Subcutaneous abdominal adipose tissue (tissue), 5 donors: ENCODE measurements around the gene CEACAM16.

ENCODE experiments used
- H3K27ac ChIP-seq: one replicate; pipeline ENCODE4 v1.7.0; 2013; ENCODE audit warnings: low read depth, mild to moderate bottlenecking, inconsistent platforms, low read length, moderate library complexity
- H3K27me3 ChIP-seq, 5 donors: one replicate each; pipeline ENCODE4 v1.7.0; 2013; ENCODE audit warnings: low read length in 5 of 5, inconsistent platforms in 1 of 5; ENCODE audit not compliant: control insufficient read depth in 5 of 5, insufficient read depth in 4 of 5
- H3K36me3 ChIP-seq, 5 donors: one replicate each; pipeline ENCODE4 v1.7.0; 2013; ENCODE audit warnings: low read length in 5 of 5; ENCODE audit not compliant: control insufficient read depth in 5 of 5, insufficient read depth in 5 of 5
- H3K4me1 ChIP-seq, 5 donors: one replicate each; pipeline ENCODE4 v1.7.0; 2013; ENCODE audit warnings: low read length in 5 of 5, mild to moderate bottlenecking in 3 of 5, moderate library complexity in 1 of 5; ENCODE audit not compliant: control insufficient read depth in 5 of 5, insufficient read depth in 5 of 5
- H3K4me3 ChIP-seq, 5 donors: one replicate each; pipeline ENCODE4 v1.7.0; 2013; ENCODE audit warnings: low read length in 5 of 5, low read depth in 1 of 5
- H3K9ac ChIP-seq, 5 donors: one replicate each; pipeline ENCODE4 v1.7.0; 2013; ENCODE audit warnings: low read length in 5 of 5, mild to moderate bottlenecking in 4 of 5, moderate library complexity in 3 of 5
- H3K9me3 ChIP-seq, 5 donors: one replicate each; pipeline ENCODE4 v1.7.0; 2013; ENCODE audit warnings: low read length in 5 of 5; ENCODE audit not compliant: control insufficient read depth in 5 of 5
- donor health status: healthy.
- donor health status: healthy.
- donor health status: healthy.
- donor health status: healthy.
- donor health status: healthy.

The CEACAM16 gene

DNA sequence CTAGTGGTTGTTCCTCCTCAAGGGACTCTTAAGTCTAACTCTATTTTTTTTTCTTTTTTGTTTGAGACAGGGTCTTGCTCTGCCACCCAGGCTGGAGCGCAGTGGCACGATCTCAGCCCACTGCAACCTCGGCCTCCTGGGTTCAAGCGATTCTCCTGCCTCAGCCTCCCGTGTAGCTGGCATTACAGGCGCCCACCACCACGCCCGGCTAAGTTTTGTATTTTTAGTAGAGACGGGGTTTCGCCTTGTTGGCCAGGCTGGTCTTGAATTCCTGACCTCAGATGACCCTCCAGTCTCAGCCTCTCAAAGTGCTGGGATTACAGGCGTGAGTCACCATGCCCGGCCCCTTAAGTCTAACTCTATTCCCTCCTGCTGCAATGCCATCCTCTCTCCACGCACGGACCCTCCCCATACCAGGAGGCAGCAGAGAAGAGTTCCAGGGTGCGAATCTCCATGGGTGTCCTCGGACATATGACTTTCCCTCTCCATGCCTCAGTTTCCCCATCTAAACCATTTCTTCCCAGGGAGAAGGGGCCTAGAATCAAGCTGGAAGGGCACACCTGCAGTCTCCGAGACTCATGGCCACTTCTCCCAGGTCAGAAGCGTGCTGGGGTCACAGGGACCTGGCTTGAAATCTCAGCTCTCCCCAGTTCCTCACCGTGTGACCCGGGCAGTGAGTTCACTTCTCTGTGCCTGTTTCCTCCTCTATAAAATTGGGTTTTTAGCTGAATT, 43.5 kb downstream of the CEACAM16 start:
- Histone ChIP-seq H3K4me3 (peak overlapping the region in 1 of 5 donors; percentile 30), H3K27ac (peak overlapping the region; percentile 86), H3K27me3 (no peaks in the 10 kb centered on the region), H3K9ac (peak overlapping the region; percentile 8 to 58 (median 48)), H3K4me1 (peaks cover 18 to 79% (median 53%) of the 10 kb centered on the region in 5 donors), H3K9me3 (no peaks in the 10 kb centered on the region), H3K36me3 (no peaks in the 10 kb centered on the region)

DNA sequence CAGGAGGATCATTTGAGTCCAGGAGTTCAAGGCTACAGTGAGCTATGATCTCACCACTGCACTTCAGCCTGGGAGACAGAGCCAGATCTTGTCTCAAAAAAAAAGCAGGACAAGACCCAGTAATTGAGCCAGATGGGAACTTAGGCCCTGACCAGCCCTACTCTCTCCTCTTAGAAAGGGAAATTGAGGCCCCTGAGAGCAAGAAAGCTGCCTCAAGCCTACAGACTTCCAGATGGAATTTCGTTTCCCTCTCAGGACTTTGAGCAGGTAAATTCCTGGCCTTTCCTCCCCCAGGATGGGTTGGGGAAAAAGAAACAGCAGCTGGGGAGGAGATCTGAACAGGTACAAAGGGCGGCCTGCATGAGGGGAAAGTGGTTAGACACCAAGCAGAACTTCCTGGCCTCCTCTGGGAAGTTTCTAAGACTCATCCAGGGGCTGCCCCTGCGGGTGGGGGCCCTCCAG, 46.0 kb downstream of the CEACAM16 start:
- peak overlapping the region; percentile 98 for H3K27ac ChIP-seq
- H3K4me1 ChIP-seq, result peaks cover 19 to 81% (median 66%) of the 10 kb centered on the region in 5 donors
- peak overlapping the region; percentile 48 to 70 (median 57) for H3K9ac ChIP-seq
- H3K4me3 ChIP-seq, result peak overlapping the region in 2 of 5 donors; percentile 18 to 29
- H3K9me3 ChIP-seq, result no peaks in the 10 kb centered on the region
- no peaks in the 10 kb centered on the region for H3K36me3 ChIP-seq
- no peaks in the 10 kb centered on the region for H3K27me3 ChIP-seq

DNA sequence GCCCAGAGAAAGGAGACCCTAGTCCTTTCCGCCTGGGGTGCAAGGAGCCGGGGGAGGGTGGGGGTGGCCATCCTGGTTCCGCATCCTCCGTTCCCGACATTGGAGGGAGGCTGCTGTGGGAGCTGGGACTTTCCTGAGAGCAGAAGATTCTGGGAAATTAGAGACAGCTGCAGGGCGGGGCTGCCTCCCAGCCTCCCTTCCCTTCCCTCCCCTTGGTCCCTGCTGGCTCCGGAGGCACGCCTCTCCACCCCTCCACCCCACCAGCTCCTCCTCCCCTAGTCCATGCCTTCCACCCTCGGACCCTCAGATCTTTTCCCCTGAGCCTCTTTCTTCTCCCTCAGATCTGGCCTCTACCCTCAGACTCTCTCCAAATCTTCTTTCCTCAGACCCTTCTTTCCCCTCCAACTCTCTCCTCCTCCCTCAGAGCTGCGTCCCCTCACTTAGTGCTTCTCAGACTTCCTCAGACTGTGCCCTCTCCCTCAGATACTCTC, 46.4 kb downstream of the CEACAM16 start:
- Histone ChIP-seq H3K9ac (peak overlapping the region in 4 of 5 donors; percentile 57 to 74 (median 65)), H3K27ac (peak overlapping the region; percentile 98), H3K4me3 (peak overlapping the region in 4 of 5 donors; percentile 26 to 44 (median 30)), H3K9me3 (no peaks in the 10 kb centered on the region), H3K4me1 (peaks cover 21 to 84% (median 68%) of the 10 kb centered on the region in 5 donors), H3K27me3 (no peaks in the 10 kb centered on the region), H3K36me3 (peaks cover 0 to under 1% (median 0%) of the 10 kb centered on the region in 5 donors)

DNA sequence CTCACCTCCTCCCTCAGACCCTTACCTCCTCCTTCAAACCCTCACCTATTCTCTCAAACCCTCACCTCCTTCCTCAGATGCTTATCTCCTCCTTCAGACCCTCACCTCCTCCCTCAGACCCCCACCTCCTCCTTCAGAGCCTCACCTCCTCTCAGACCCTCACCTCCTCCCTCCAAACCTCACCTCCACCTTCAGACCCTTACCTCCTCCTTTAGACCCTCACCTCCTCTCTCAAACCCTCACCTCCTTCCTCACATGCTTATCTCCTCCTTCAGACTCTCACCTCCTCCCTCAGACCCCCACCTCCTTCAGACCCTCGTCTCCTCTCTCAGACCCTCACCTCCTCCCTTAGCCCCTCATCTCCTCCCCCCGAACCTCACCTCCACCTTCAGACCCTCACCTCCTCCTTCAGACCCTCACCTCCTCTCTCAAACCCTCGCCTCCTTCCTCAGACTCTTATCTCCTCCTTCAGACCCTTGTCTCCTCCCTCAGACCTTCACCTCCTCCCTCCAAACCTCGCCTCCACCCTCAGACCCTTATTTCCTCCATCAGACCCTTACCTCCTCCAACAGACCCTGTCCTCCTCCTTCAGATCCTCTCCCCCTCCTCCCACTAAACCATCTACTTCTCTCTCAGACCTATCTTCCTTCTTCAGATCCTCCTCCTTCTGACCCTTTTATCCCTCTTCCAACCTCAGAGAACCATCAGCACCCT, 47.1 kb downstream of the CEACAM16 start:
- Histone ChIP-seq H3K4me3 (peak overlapping the region in 4 of 5 donors; percentile 12 to 44 (median 28)), H3K4me1 (peaks cover 24 to 84% (median 73%) of the 10 kb centered on the region in 5 donors), H3K27ac (peak overlapping the region; percentile 98), H3K9ac (peak overlapping the region; percentile 48 to 81 (median 58)), H3K9me3 (no peaks in the 10 kb centered on the region), H3K36me3 (peaks cover 0 to 7% (median 5%) of the 10 kb centered on the region in 5 donors), H3K27me3 (no peaks in the 10 kb centered on the region)

DNA sequence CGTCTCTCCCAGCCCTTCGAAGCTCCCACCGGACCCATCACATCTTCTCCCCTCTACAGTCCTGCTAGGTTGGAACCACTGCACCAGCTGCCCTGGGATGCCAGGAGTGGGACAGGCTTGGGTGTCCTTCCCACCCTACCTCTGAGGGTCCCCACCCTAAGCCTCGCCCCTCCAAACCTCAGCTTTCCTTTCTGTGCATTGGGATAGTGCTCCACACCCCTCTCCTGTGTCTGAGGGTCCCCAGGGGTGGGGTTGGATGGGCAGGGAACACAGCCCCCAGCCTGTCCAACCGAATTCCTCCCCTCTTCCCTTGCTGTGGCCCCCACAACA, 47.6 kb downstream of the CEACAM16 start:
- Histone ChIP-seq H3K9me3 (no peaks in the 10 kb centered on the region), H3K27me3 (no peaks in the 10 kb centered on the region), H3K4me1 (peaks cover 22 to 84% (median 71%) of the 10 kb centered on the region in 5 donors), H3K36me3 (peaks cover 0 to 12% (median 11%) of the 10 kb centered on the region in 5 donors), H3K27ac (peak overlapping the region; percentile 98), H3K4me3 (peak overlapping the region in 4 of 5 donors; percentile 22 to 80 (median 44)), H3K9ac (peak overlapping the region; percentile 22 to 81 (median 59))

DNA sequence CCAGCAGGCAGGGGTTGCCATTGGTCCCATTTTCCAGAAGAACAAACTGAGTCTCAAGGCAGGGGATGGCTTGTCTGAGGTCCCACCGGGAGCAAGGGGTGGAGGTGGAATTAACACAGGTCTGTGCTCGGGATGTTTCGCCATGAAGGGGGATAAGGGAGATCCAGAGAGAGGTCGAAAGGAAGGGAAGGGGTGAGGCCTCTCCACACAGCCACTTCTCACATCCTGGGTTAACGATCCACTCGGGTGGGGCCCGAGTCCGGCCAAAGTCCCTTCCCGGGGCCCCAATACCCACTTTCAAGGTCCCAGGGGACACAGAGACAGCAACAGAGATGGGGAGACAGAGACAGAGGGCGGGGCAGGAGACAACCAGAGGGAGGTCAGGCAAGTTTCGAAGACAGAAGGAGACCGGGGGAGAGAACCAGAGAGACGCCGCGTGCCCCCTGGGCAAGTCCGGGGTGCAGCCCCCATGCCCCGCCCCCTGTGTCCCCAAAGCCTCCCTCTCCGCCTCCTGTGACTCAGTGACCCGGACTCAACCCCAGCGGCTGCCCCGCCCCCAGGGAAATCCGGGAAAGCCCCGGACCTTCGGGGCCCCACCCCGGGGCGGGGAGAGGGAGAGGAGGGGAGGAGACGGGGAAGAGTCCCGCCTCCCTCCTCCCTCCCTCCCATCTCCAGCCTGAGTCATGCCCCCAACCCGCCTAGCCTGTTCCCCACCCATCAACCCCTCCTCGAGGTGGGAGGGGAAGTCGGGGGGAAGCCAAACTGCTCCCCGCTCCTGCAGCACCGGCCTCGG, 48.2 kb downstream of the CEACAM16 start:
- peak overlapping the region; percentile 98 for H3K27ac ChIP-seq
- peaks cover 22 to 86% (median 72%) of the 10 kb centered on the region in 5 donors for H3K4me1 ChIP-seq
- H3K27me3 ChIP-seq, result no peaks in the 10 kb centered on the region
- H3K4me3 ChIP-seq, result peak overlapping the region; percentile 17 to 85 (median 75)
- peaks cover 0 to 18% (median 14%) of the 10 kb centered on the region in 5 donors for H3K36me3 ChIP-seq
- H3K9ac ChIP-seq, result peak overlapping the region; percentile 48 to 95 (median 84)
- H3K9me3 ChIP-seq, result no peaks in the 10 kb centered on the region

DNA sequence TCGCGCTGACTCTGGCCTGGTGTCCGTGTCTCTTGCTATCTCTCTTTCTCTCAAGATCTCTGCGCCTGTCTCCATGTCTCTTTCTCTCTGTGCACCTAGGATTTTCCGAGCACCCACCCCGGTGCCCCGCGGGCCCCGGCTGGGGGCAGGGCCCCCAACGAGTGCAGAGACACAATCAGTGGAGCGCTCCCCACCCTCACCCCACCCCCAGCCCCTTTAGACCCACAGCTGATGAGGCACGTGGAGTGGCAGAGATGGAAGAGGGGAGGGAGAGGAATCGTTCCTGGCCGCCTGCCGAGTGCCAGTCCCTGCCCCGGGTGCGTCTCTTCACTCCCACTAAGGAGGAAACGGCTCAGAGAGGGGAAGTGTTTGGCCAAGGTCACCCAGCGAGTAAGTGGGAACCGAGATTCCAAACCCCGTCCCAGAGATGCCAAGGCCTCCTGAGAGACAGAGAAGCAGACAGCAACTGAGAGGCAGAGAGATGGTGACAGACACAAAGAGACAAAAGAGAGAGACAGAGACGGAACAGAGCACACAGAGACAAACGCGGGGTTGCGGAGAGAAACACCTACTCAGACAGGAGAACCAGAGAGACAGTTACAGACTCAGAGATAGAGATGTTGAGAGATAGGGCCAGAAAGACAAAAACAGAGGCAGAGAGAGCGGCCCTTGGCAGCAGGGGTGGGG, 48.9 kb downstream of the CEACAM16 start:
- Histone ChIP-seq H3K4me1 (peaks cover 22 to 86% (median 72%) of the 10 kb centered on the region in 5 donors), H3K9ac (peak overlapping the region; percentile 84 to 95 (median 93)), H3K9me3 (no peaks in the 10 kb centered on the region), H3K4me3 (peak overlapping the region; percentile 69 to 85 (median 75)), H3K36me3 (peaks cover 0 to 25% (median 22%) of the 10 kb centered on the region in 5 donors), H3K27ac (peak overlapping the region; percentile 98), H3K27me3 (no peaks in the 10 kb centered on the region)

DNA sequence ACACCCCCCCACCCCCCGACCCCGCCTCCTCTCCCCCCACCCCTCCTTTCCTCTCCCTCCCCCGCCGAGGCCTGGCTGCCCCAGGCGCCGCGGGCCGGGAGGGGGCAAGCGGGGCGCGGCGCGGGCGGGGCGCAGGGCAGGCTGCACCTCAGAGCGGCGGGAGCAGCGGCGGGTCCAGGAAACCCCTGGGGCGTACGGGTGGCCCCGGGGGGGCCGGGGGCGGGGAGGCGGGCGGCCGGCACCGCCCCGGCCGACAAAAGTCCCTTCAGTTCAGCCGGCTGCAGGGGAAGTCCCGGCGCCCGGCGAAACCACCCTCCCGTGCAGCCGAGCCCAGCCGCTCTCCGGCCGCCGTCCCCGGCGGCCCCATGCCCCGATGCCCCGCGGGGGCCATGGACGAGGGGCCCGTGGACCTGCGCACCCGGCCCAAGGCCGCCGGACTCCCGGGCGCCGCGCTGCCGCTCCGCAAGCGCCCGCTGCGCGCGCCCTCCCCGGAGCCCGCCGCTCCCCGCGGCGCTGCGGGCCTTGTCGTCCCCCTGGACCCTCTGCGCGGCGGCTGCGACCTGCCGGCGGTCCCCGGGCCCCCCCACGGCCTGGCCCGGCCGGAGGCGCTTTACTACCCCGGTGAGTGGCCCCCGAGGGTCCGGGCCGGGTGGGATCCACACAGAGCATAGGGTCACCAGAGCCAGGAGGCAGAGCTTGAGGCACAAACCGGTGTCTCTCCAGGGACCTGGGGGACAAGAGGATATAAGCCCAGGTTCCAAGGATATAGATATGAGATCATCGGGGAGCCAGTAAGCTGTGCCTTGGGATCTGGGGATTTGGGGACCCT, 49.7 kb downstream of the CEACAM16 start, which contains the start of gene BCL3:
BCL3 (plus strand) TSS at position 283 of the 829 bp plus-strand sequence; CDS start at position 366, 83 bp downstream.
- H3K9ac ChIP-seq, result peak within 1 kb of the TSS; percentile 90 to 98 (median 95)
- H3K4me3 ChIP-seq, result peak within 1 kb of the TSS; percentile 75 to 87 (median 85)
- H3K4me1 ChIP-seq, result peaks cover 20 to 85% (median 73%) of the 10 kb centered on the region in 5 donors
- H3K9me3 ChIP-seq, result no peaks in the 10 kb centered on the region
- H3K27ac ChIP-seq, result peak within 1 kb of the TSS; percentile 98
- H3K36me3 ChIP-seq, result peaks cover 0 to 25% (median 22%) of the 10 kb centered on the region in 5 donors
- no peaks in the 10 kb centered on the region for H3K27me3 ChIP-seq
